Neuronal stem cell (in vitro differentiated cells): ENCODE data around the gene RRM2.

Source experiments
- DNase-seq: peaks from one replicate; pipeline ENCODE4 v3.0.0-alpha.2; 2013; ENCODE audit warnings: low spot score
- H2AFZ ChIP-seq: one replicate; pipeline ENCODE4 v1.6.1; 2013; ENCODE audit warnings: mild to moderate bottlenecking, low read length, inconsistent platforms
- H2AK5ac ChIP-seq: 2 replicates; pipeline ENCODE4 v1.6.1; 2013; ENCODE audit warnings: low read depth, mild to moderate bottlenecking, inconsistent platforms, low read length, moderate library complexity, mixed read lengths
- H2BK120ac ChIP-seq: 2 replicates; pipeline ENCODE4 v1.6.1; 2013; ENCODE audit warnings: low read depth, mild to moderate bottlenecking, inconsistent platforms, low read length, moderate library complexity, mixed read lengths
- H2BK12ac ChIP-seq: one replicate; pipeline ENCODE4 v1.6.1; 2013; ENCODE audit warnings: low read length, inconsistent platforms
- H2BK15ac ChIP-seq: 2 replicates; pipeline ENCODE4 v1.6.1; 2013; ENCODE audit warnings: mild to moderate bottlenecking, low read length, inconsistent platforms, mixed read lengths
- H2BK5ac ChIP-seq: one replicate; pipeline ENCODE4 v1.6.1; 2013; ENCODE audit warnings: inconsistent platforms, mild to moderate bottlenecking, low read length, moderate library complexity
- H3K14ac ChIP-seq: one replicate; pipeline ENCODE4 v1.6.1; 2013; ENCODE audit warnings: low read length, inconsistent platforms
- H3K18ac ChIP-seq: 2 replicates; pipeline ENCODE4 v1.6.1; 2013; ENCODE audit warnings: low read length, inconsistent platforms
- H3K23ac ChIP-seq: 2 replicates; pipeline ENCODE4 v1.6.1; 2013; ENCODE audit warnings: low read depth, mild to moderate bottlenecking, mixed read lengths, low read length, inconsistent platforms; ENCODE audit not compliant: poor library complexity
- H3K27ac ChIP-seq: replicated peaks from 3 replicates; pipeline ENCODE4 v1.5.1; 2013; ENCODE audit warnings: low read length, inconsistent platforms
- H3K27me3 ChIP-seq, 3 experiments: 2 replicates each; pipeline ENCODE4 v1.6.1; 2013; ENCODE audit warnings: low read length in 3 of 3, mild to moderate bottlenecking in 2 of 3, inconsistent platforms in 1 of 3, low read depth in 1 of 3, mixed read lengths in 1 of 3, moderate library complexity in 1 of 3; ENCODE audit not compliant: control insufficient read depth in 3 of 3, insufficient read depth in 3 of 3
- H3K36me3 ChIP-seq, 2 donors: replicated peaks in 1 of 2; 2 replicates each; pipeline ENCODE4 v1.6.1; 2013; ENCODE audit warnings: low read length in 2 of 2; ENCODE audit not compliant: control insufficient read depth in 2 of 2, insufficient read depth in 2 of 2
- H3K4ac ChIP-seq: 2 replicates; pipeline ENCODE4 v1.6.1; 2013; ENCODE audit warnings: inconsistent platforms, mild to moderate bottlenecking, low read length, moderate library complexity
- H3K4me1 ChIP-seq, 2 donors: 1 replicate in 1 of 2; 2 replicates in 1 of 2; pipeline ENCODE4 v1.6.1; 2013; ENCODE audit warnings: low read length in 2 of 2, low read depth in 1 of 2; ENCODE audit not compliant: control insufficient read depth in 2 of 2, insufficient read depth in 1 of 2
- H3K4me2 ChIP-seq: one replicate; pipeline ENCODE4 v1.6.1; 2013; ENCODE audit warnings: mild to moderate bottlenecking, low read length, inconsistent platforms; ENCODE audit not compliant: insufficient read depth, poor library complexity, severe bottlenecking
- H3K4me3 ChIP-seq, 2 donors: 2 replicates each; pipeline ENCODE4 v1.5.1; 2013; ENCODE audit warnings: low read length in 2 of 2, mild to moderate bottlenecking in 2 of 2, inconsistent platforms in 1 of 2, moderate library complexity in 1 of 2
- H3K79me1 ChIP-seq: one replicate; pipeline ENCODE4 v1.6.1; 2013; ENCODE audit warnings: low read depth, mild to moderate bottlenecking, inconsistent platforms, low read length, moderate library complexity
- H3K9ac ChIP-seq: one replicate; pipeline ENCODE4 v1.6.1; 2013; ENCODE audit warnings: mild to moderate bottlenecking, low read depth, low read length, inconsistent platforms; ENCODE audit not compliant: poor library complexity
- H3K9me3 ChIP-seq, 2 donors: replicated peaks in 1 of 2; 2 replicates each; pipeline versions ENCODE3 to v1.6.1; 2013; ENCODE audit warnings: low read length in 2 of 2, mild to moderate bottlenecking in 2 of 2, inconsistent platforms in 1 of 2, low read depth in 1 of 2, mixed read lengths in 1 of 2, moderate library complexity in 1 of 2; ENCODE audit not compliant: control insufficient read depth in 2 of 2, insufficient read depth in 1 of 2
- H4K8ac ChIP-seq: one replicate; pipeline ENCODE4 v1.6.1; 2013; ENCODE audit warnings: low read depth, mild to moderate bottlenecking, inconsistent platforms, low read length, moderate library complexity
- H4K91ac ChIP-seq: one replicate; pipeline ENCODE4 v1.6.1; 2013; ENCODE audit warnings: low read length, low read depth, mild to moderate bottlenecking, inconsistent platforms; ENCODE audit not compliant: poor library complexity
- WGBS, 2 donors: extraction: QIAGEN DNeasy Blood & Tissue Kit; methylation state at CpG; one replicate each; pipeline ENCODE4 v1.1.7; 2013; ENCODE audit warnings: missing lambda C conversion rate in 2 of 2, mixed read lengths in 1 of 2; ENCODE audit not compliant: insufficient read length in 2 of 2, insufficient replicate concordance in 1 of 2; ENCODE audit errors: extremely low coverage in 2 of 2; 5-methylcytosine and 5-hydroxymethylcytosine counted together

RRM2 gene

DNA sequence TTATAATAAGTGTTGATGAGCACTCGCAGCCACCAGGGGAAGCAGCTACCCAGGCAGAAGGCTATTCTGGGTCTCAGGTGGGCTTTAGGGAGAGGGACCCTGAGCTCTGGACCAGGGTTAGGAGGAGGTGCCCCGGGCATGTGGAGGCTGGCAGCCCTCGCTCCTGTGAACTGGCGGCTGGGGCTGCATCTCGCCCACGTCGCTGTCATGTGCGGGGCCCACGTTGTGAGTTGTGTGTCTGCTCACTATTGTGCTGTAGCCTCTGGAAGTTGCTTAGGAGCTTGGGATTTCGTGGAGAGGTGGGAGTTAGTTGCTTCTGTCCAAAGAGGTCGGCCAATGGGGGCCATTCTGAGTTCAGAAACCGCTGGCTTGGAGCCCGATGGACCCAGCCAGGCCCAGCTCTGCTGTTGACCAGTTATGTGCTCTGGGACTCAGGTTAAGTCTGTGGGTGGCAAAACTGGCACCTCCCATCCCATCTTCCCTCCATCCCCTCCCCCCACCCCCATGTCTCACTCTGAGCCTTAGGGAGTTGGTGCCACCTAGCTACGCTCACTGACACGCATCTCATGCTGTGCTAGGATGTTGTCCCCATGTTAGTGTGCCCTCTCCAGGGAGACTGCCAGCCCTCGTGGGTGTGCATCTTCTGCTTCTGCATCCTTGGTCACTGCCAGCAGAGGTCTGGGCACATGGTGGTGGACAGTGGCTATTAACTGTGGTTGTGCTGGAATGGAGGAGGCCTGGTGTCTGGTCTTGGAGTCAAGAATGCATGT, 18.5 kb downstream of the RRM2 start:
- H3K14ac ChIP-seq: no peak overlapping the region
- H3K9ac ChIP-seq: peak overlapping the region; percentile 25
- H3K4ac ChIP-seq: no peak overlapping the region
- no peaks in the 10 kb centered on the region for H3K27me3 ChIP-seq
- peaks cover 22 to 59% of the 10 kb centered on the region in 2 donors for H3K36me3 ChIP-seq
- no peak overlapping the region for H4K8ac ChIP-seq
- H2AK5ac ChIP-seq: no peak overlapping the region
- no peak overlapping the region for H3K4me2 ChIP-seq
- no CpG with 5 or more reads among the region's 16 CpGs for WGBS, 2 donors
- H2BK5ac ChIP-seq: no peak overlapping the region
- H2BK15ac ChIP-seq: no peak overlapping the region
- no peak overlapping the region for H3K23ac ChIP-seq
- no peak overlapping the region for H3K27ac ChIP-seq
- DNase-seq: no peak
- no peak overlapping the region for H2AFZ ChIP-seq
- H2BK120ac ChIP-seq: no peak overlapping the region
- H3K79me1 ChIP-seq: peaks cover 2% of the 10 kb centered on the region
- no peak overlapping the region for H2BK12ac ChIP-seq
- peaks cover 0 to 2% of the 10 kb centered on the region in 2 donors for H3K4me1 ChIP-seq
- no peak overlapping the region for H4K91ac ChIP-seq
- no peak overlapping the region for H3K4me3 ChIP-seq
- no peak overlapping the region for H3K18ac ChIP-seq
- H3K9me3 ChIP-seq: no peaks in the 10 kb centered on the region

DNA sequence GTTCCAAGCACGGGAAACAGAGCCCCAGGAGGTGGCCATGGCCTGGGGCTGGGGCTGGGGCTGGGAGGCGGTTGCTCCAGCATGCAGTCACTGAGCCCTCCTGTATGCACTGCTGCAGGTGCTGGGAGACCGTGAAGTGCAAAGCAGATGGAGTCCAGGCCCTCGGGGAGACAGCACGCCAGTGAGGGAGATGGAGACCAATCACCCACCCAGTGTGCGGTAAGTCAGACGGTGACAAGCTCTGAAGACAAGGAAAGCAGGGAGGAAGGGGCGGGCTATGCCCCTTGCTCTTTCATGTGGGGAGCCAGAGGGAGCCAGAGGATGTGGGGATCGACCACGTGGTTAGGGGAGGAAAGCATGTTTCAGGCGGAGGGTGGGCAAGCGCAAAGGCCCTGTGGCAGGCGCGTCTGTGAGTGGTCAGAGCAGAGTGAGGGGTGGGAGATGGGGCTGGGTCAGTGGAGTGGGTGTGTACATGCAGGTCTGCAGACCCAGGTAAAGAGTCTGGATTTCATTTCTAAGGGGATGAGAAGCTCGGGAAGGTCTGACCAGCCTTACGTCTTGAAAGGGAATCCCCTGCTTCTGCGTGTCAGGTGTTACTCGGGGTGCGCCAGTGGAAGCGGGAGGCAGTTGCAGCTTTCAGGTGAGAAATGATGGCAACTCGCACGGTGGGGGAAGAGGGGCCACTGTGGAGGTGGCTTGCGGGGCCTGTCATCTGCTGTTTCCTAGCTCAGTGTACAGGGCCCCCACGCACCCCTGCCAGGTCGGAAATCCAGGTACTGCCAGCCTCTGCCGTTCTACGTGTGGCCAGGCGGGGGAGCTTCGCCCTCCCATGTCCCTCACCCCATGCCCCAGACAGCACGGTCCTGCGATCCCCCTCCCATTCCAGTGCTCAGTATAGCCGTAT, 19.4 kb downstream of the RRM2 start:
- no CpG with 5 or more reads among the region's 32 CpGs for WGBS, 2 donors
- Histone ChIP-seq H3K79me1 (peaks cover 2% of the 10 kb centered on the region), H2BK12ac (no peak overlapping the region)

DNA sequence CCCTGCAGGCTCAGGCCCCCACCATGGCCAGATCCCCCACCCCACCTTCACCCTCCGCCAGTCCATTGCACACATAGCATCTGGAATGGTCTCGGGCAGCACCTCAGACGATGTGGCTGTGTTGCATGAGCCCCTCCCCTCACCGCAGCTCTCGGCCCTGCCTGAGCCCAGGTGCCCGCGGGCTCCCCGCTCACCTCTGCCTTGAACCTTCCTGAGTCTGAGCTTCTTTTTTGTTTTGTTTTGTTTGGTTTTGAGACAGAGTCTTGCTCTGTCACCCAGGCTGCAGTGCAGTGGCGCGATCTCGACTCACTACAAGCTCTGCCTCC, 20.1 kb downstream of the RRM2 start:
- peaks cover 23 to 60% of the 10 kb centered on the region in 2 donors for H3K36me3 ChIP-seq
- H3K18ac ChIP-seq: peak overlapping the region; percentile 49
- peak overlapping the region; percentile 79 for H2BK120ac ChIP-seq
- H3K4me2 ChIP-seq: no peak overlapping the region
- no peak overlapping the region for H2AFZ ChIP-seq
- DNase-seq: no peak
- no peak overlapping the region for H3K27ac ChIP-seq
- no peak overlapping the region for H4K8ac ChIP-seq
- no peak overlapping the region for H3K14ac ChIP-seq
- no peak overlapping the region for H2BK15ac ChIP-seq
- H3K79me1 ChIP-seq: peaks cover 2% of the 10 kb centered on the region
- WGBS, 2 donors: no CpG with 5 or more reads among the region's 11 CpGs
- H3K27me3 ChIP-seq: no peaks in the 10 kb centered on the region
- no peaks in the 10 kb centered on the region for H3K9me3 ChIP-seq
- no peak overlapping the region for H3K23ac ChIP-seq
- H2AK5ac ChIP-seq: no peak overlapping the region
- H3K4me3 ChIP-seq: no peak overlapping the region
- peak overlapping the region; percentile 36 for H3K9ac ChIP-seq
- H2BK12ac ChIP-seq: no peak overlapping the region
- H3K4me1 ChIP-seq: no peaks in the 10 kb centered on the region
- H4K91ac ChIP-seq: no peak overlapping the region
- H3K4ac ChIP-seq: no peak overlapping the region
- no peak overlapping the region for H2BK5ac ChIP-seq

More for the DNA sequence above, 19.4 kb downstream of the RRM2 start:
- Histone ChIP-seq H2AFZ (no peak overlapping the region), H3K27me3 (no peaks in the 10 kb centered on the region), H3K14ac (no peak overlapping the region), H3K4me3 (no peak overlapping the region), H2BK5ac (no peak overlapping the region), H3K4me2 (no peak overlapping the region), H2BK120ac (peak overlapping the region; percentile 79), H3K9me3 (no peaks in the 10 kb centered on the region), H3K27ac (no peak overlapping the region), H3K18ac (peak overlapping the region; percentile 49), H4K91ac (no peak overlapping the region), H3K4ac (no peak overlapping the region), H4K8ac (no peak overlapping the region), H3K23ac (peak overlapping the region; percentile 83), H2AK5ac (no peak overlapping the region), H3K9ac (no peak overlapping the region), H3K4me1 (peaks cover 0 to 2% of the 10 kb centered on the region in 2 donors), H2BK15ac (no peak overlapping the region), H3K36me3 (peaks cover 23 to 59% of the 10 kb centered on the region in 2 donors)
- DNase-seq: no peak
